ENCODE measurements around the gene IGSF9.

GRCh38 chr1:159991513-159991912 is 46.1 kb upstream of the IGSF9 start:
- TF ChIP-seq CTCF (conservative IDR thresholded peaks at IDR 0.05; ENCODE audit: low read depth, low read length), result no peak
- TF ChIP-seq EZH2phosphoT487 (IDR thresholded peaks at IDR 0.05; ENCODE audit: borderline replicate concordance, low read length), result no peak
- no peak for TF ChIP-seq EZH2 (IDR thresholded peaks at IDR 0.05; ENCODE audit: low read length, unreplicated experiment)

All from PC-3 (cell line).